ENCODE data around the gene KRT33B. TPM values are rescaled to one million over a fixed set of nuclear protein-coding genes. Genes with fewer than 3 reads are reported as not detected.

KRT33B gene
- total RNA-seq, 2 donors from 2014 or later = not detected

GRCh38 chr17:41334385-41335305 is 35.0 kb downstream of the KRT33B start:
- Mint-ChIP-seq H3K9me3 (no peaks in the 10 kb centered on the region), H3K4me1 (ENCODE audit: low read depth) (peaks cover 44% of the 10 kb centered on the region), H3K27ac (no peak overlapping the region), H3K27me3 (ENCODE audit: low read depth) (peaks cover 5% of the 10 kb centered on the region), H3K4me3 (no peak overlapping the region), H3K36me3 (ENCODE audit: insufficient read depth in 2 of 2) (no peaks in the 10 kb centered on the region)
- DNase-seq (no peak), ATAC-seq (replicated peaks in 1 of 2) (no peak)

- no peaks in the 10 kb centered on the region for H3K36me3 Mint-ChIP-seq (ENCODE audit: insufficient read depth in 2 of 2)
- no peak overlapping the region for H3K4me3 Mint-ChIP-seq
- no peak for DNase-seq
- no peak overlapping the region for H3K27ac Mint-ChIP-seq
- H3K9me3 Mint-ChIP-seq = no peaks in the 10 kb centered on the region
- peaks cover 37% of the 10 kb centered on the region for H3K4me1 Mint-ChIP-seq (ENCODE audit: low read depth)
- ATAC-seq (replicated peaks in 1 of 2) = no peak
- no peaks in the 10 kb centered on the region for H3K27me3 Mint-ChIP-seq (ENCODE audit: low read depth)
Measured at GRCh38 chr17:41333836-41334235, 35.8 kb downstream of the KRT33B start.

- H3K36me3 Mint-ChIP-seq (ENCODE audit: insufficient read depth in 2 of 2) = no peaks in the 10 kb centered on the region
- no peaks in the 10 kb centered on the region for H3K9me3 Mint-ChIP-seq
- H3K27ac Mint-ChIP-seq = no peak overlapping the region
- DNase-seq = no peak
- no peaks in the 10 kb centered on the region for H3K27me3 Mint-ChIP-seq (ENCODE audit: low read depth)
- H3K4me1 Mint-ChIP-seq (ENCODE audit: low read depth) = peaks cover 35% of the 10 kb centered on the region
- no peak for ATAC-seq (replicated peaks in 1 of 2)
- no peak overlapping the region for H3K4me3 Mint-ChIP-seq
Measured at GRCh38 chr17:41333098-41333497, 36.5 kb downstream of the KRT33B start.

GRCh38 chr17:41332239-41332638 is 37.4 kb downstream of the KRT33B start:
- H3K4me3 Mint-ChIP-seq = no peak overlapping the region
- no peaks in the 10 kb centered on the region for H3K9me3 Mint-ChIP-seq
- ATAC-seq (replicated peaks in 1 of 2) = no peak
- DNase-seq = no peak
- no peaks in the 10 kb centered on the region for H3K36me3 Mint-ChIP-seq (ENCODE audit: insufficient read depth in 2 of 2)
- H3K27ac Mint-ChIP-seq = no peak overlapping the region
- H3K4me1 Mint-ChIP-seq (ENCODE audit: low read depth) = peaks cover 34% of the 10 kb centered on the region
- no peaks in the 10 kb centered on the region for H3K27me3 Mint-ChIP-seq (ENCODE audit: low read depth)

- Mint-ChIP-seq H3K27me3 (ENCODE audit: low read depth) (no peaks in the 10 kb centered on the region), H3K36me3 (ENCODE audit: insufficient read depth in 2 of 2) (no peaks in the 10 kb centered on the region)
Measured at GRCh38 chr17:41331606-41332005, 38.0 kb downstream of the KRT33B start.

GRCh38 chr17:41329279-41329948 is 40.2 kb downstream of the KRT33B start:
- H3K27ac Mint-ChIP-seq = no peak overlapping the region
- no peaks in the 10 kb centered on the region for H3K27me3 Mint-ChIP-seq (ENCODE audit: low read depth)
- no peaks in the 10 kb centered on the region for H3K9me3 Mint-ChIP-seq
- DNase-seq (peak; percentile 31 to 32), ATAC-seq (replicated peaks in 1 of 2) (peak in 1 of 2 donors; percentile 44)
- no peaks in the 10 kb centered on the region for H3K36me3 Mint-ChIP-seq (ENCODE audit: insufficient read depth in 2 of 2)
- peaks cover 29% of the 10 kb centered on the region for H3K4me1 Mint-ChIP-seq (ENCODE audit: low read depth)
- H3K4me3 Mint-ChIP-seq = no peak overlapping the region

More at GRCh38 chr17:41331606-41332005, 38.0 kb downstream of the KRT33B start:
- DNase-seq = no peak
- Mint-ChIP-seq H3K27ac (no peak overlapping the region), H3K9me3 (no peaks in the 10 kb centered on the region), H3K4me1 (ENCODE audit: low read depth) (peaks cover 40% of the 10 kb centered on the region), H3K4me3 (no peak overlapping the region)
- ATAC-seq (replicated peaks in 1 of 2) = no peak

GRCh38 chr17:41328207-41328606 is 41.4 kb downstream of the KRT33B start:
- Mint-ChIP-seq H3K9me3 (no peaks in the 10 kb centered on the region), H3K4me3 (no peak overlapping the region), H3K4me1 (ENCODE audit: low read depth) (peaks cover 31% of the 10 kb centered on the region), H3K27ac (no peak overlapping the region), H3K36me3 (ENCODE audit: insufficient read depth in 2 of 2) (no peaks in the 10 kb centered on the region), H3K27me3 (ENCODE audit: low read depth) (no peaks in the 10 kb centered on the region)
- no peak for ATAC-seq (replicated peaks in 1 of 2)
- DNase-seq = no peak

- Mint-ChIP-seq H3K4me3 (no peak overlapping the region), H3K36me3 (ENCODE audit: insufficient read depth in 2 of 2) (no peaks in the 10 kb centered on the region), H3K27me3 (ENCODE audit: low read depth) (no peaks in the 10 kb centered on the region), H3K9me3 (no peaks in the 10 kb centered on the region), H3K4me1 (ENCODE audit: low read depth) (peaks cover 31% of the 10 kb centered on the region), H3K27ac (no peak overlapping the region)
- no peak for ATAC-seq (replicated peaks in 1 of 2)
- DNase-seq = no peak
Measured at GRCh38 chr17:41327411-41328120, 42.0 kb downstream of the KRT33B start.

- H3K9me3 Mint-ChIP-seq = no peaks in the 10 kb centered on the region
- no peaks in the 10 kb centered on the region for H3K36me3 Mint-ChIP-seq (ENCODE audit: insufficient read depth in 2 of 2)
- no peak overlapping the region for H3K4me3 Mint-ChIP-seq
- ATAC-seq (replicated peaks in 1 of 2) = no peak
- peaks cover 31% of the 10 kb centered on the region for H3K4me1 Mint-ChIP-seq (ENCODE audit: low read depth)
- DNase-seq = no peak
- H3K27ac Mint-ChIP-seq = no peak overlapping the region
- H3K27me3 Mint-ChIP-seq (ENCODE audit: low read depth) = no peaks in the 10 kb centered on the region
Measured at GRCh38 chr17:41326173-41327145, 43.2 kb downstream of the KRT33B start.

- no peak overlapping the region for H3K27ac Mint-ChIP-seq
Measured at GRCh38 chr17:41325611-41326010, 44.0 kb downstream of the KRT33B start.

GRCh38 chr17:41325126-41325525 is 44.5 kb downstream of the KRT33B start:
- Mint-ChIP-seq H3K4me1 (ENCODE audit: low read depth) (peaks cover 31% of the 10 kb centered on the region), H3K4me3 (no peak overlapping the region), H3K36me3 (ENCODE audit: insufficient read depth in 2 of 2) (peaks cover under 1% of the 10 kb centered on the region in 2 donors), H3K27ac (no peak overlapping the region), H3K9me3 (peaks cover 2 to 5% of the 10 kb centered on the region in 2 donors), H3K27me3 (ENCODE audit: low read depth) (no peaks in the 10 kb centered on the region)
- no peak for DNase-seq
- ATAC-seq (replicated peaks in 1 of 2) = no peak

More at GRCh38 chr17:41325611-41326010, 44.0 kb downstream of the KRT33B start:
- H3K36me3 Mint-ChIP-seq (ENCODE audit: insufficient read depth in 2 of 2) = no peaks in the 10 kb centered on the region
- H3K9me3 Mint-ChIP-seq = peaks cover 0 to 1% of the 10 kb centered on the region in 2 donors
- H3K4me1 Mint-ChIP-seq (ENCODE audit: low read depth) = peaks cover 31% of the 10 kb centered on the region
- ATAC-seq (replicated peaks in 1 of 2) = no peak
- DNase-seq = no peak
- H3K27me3 Mint-ChIP-seq (ENCODE audit: low read depth) = no peaks in the 10 kb centered on the region
- no peak overlapping the region for H3K4me3 Mint-ChIP-seq
